Activated naive CD8-positive, alpha-beta T cell (primary cell): Measurements from ENCODE around the gene SLC19A1.

Source experiments
- H3K27ac Mint-ChIP-seq: one replicate; pipeline ENCODE4 v1.8.0; 2021; ENCODE audit warnings: mixed read lengths
- H3K27me3 Mint-ChIP-seq: one replicate; pipeline ENCODE4 v1.8.0; 2021; ENCODE audit warnings: mixed read lengths
- H3K36me3 Mint-ChIP-seq: one replicate; pipeline ENCODE4 v1.8.0; 2021; ENCODE audit warnings: mixed read lengths
- H3K4me1 Mint-ChIP-seq: one replicate; pipeline ENCODE4 v1.8.0; 2021; ENCODE audit warnings: low read depth, mixed read lengths
- H3K4me3 Mint-ChIP-seq: one replicate; pipeline ENCODE4 v1.8.0; 2021; ENCODE audit warnings: mild to moderate bottlenecking, mixed read lengths
- H3K9me3 Mint-ChIP-seq: one replicate; pipeline ENCODE4 v1.8.0; 2021; ENCODE audit warnings: low read depth, mixed read lengths

Gene SLC19A1

GRCh38 chr21:45468051-45468970 lies 73.9 kb downstream of the SLC19A1 start:
- H3K36me3 Mint-ChIP-seq, result no peaks in the 10 kb centered on the region
- H3K4me3 Mint-ChIP-seq, result no peak overlapping the region
- no peaks in the 10 kb centered on the region for H3K9me3 Mint-ChIP-seq
- H3K27me3 Mint-ChIP-seq, result no peaks in the 10 kb centered on the region
- peaks cover 12% of the 10 kb centered on the region for H3K4me1 Mint-ChIP-seq
- H3K27ac Mint-ChIP-seq, result no peak overlapping the region

DNA sequence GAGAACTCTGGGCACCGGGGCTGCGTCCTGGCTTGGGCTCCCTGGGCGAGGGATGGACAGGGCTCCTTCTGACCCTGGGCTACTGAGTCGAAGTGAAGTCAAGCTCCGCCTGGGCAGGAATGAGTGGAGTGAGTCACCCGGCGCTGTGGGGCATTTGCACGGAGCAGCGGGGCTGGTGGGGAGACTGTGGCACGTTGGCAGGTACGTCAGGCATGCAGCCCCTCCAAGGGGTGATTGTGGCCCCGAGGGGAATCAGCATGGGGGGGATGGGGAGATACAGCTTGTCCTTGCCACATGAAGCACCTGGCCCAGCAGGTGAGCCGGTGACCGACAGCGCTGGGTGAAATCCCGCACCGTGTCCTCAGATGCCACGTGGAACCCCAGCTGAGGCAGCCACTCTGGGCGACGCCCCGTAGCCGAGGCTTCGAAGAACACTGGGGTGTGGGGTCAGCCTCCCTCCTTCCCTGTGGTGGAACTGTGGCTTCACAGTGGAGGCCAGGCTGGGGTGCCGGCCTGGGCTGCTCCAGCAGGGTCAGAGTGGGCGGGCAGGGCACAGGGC lies 74.9 kb downstream of the SLC19A1 start:
- H3K27me3 Mint-ChIP-seq, result no peaks in the 10 kb centered on the region
- H3K9me3 Mint-ChIP-seq, result peaks cover 5% of the 10 kb centered on the region
- no peak overlapping the region for H3K4me3 Mint-ChIP-seq
- H3K27ac Mint-ChIP-seq, result no peak overlapping the region
- H3K36me3 Mint-ChIP-seq, result peaks cover 2% of the 10 kb centered on the region
- peaks cover 12% of the 10 kb centered on the region for H3K4me1 Mint-ChIP-seq

- Mint-ChIP-seq H3K4me3 (no peak overlapping the region), H3K36me3 (peaks cover 2% of the 10 kb centered on the region), H3K27ac (no peak overlapping the region), H3K27me3 (no peaks in the 10 kb centered on the region), H3K4me1 (peaks cover 11% of the 10 kb centered on the region), H3K9me3 (peaks cover 9% of the 10 kb centered on the region)
Observed at GRCh38 chr21:45466330-45467220, 75.7 kb downstream of the SLC19A1 start.

GRCh38 chr21:45465611-45466329 lies 76.5 kb downstream of the SLC19A1 start:
- Mint-ChIP-seq H3K4me3 (no peak overlapping the region), H3K4me1 (peaks cover 4% of the 10 kb centered on the region), H3K27me3 (no peaks in the 10 kb centered on the region), H3K9me3 (peaks cover 9% of the 10 kb centered on the region), H3K27ac (no peak overlapping the region), H3K36me3 (peaks cover 2% of the 10 kb centered on the region)

DNA sequence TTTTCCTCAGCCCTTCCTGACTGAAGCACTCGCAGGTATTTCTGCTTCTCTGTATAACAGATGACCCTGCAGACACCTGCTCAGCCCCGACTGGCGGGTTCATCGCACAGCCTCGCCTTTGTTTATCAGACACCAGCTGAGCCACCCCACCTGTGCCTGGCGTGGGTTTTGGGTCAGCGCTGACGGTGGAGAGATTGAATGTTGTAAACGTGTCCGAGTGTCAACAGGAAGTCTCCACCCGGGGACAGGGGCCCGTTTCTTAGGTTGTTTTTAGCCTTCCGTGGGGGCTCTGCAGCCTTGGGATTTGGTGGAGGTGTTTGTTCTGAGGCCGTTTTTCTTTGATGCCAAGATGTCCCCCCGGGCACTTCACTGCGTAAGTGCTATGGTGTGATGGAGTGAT lies 77.1 kb downstream of the SLC19A1 start:
- no peak overlapping the region for H3K27ac Mint-ChIP-seq
- peaks cover 9% of the 10 kb centered on the region for H3K9me3 Mint-ChIP-seq
- no peak overlapping the region for H3K4me3 Mint-ChIP-seq
- peaks cover 2% of the 10 kb centered on the region for H3K36me3 Mint-ChIP-seq
- peaks cover 3% of the 10 kb centered on the region for H3K27me3 Mint-ChIP-seq
- H3K4me1 Mint-ChIP-seq, result peaks cover 2% of the 10 kb centered on the region

- Mint-ChIP-seq H3K27ac (no peak overlapping the region), H3K4me3 (no peak overlapping the region), H3K27me3 (peaks cover 3% of the 10 kb centered on the region), H3K9me3 (peaks cover 9% of the 10 kb centered on the region), H3K36me3 (peaks cover 2% of the 10 kb centered on the region), H3K4me1 (no peaks in the 10 kb centered on the region)
Observed at GRCh38 chr21:45464309-45464708, 77.9 kb downstream of the SLC19A1 start.

- Mint-ChIP-seq H3K27ac (no peak overlapping the region), H3K9me3 (peaks cover 9% of the 10 kb centered on the region), H3K4me1 (no peaks in the 10 kb centered on the region), H3K27me3 (peaks cover 3% of the 10 kb centered on the region), H3K36me3 (peaks cover 2% of the 10 kb centered on the region), H3K4me3 (no peak overlapping the region)
Observed at GRCh38 chr21:45463871-45464270, 78.4 kb downstream of the SLC19A1 start.

GRCh38 chr21:45461806-45462341 lies 80.4 kb downstream of the SLC19A1 start:
- H3K4me3 Mint-ChIP-seq, result no peak overlapping the region
- H3K36me3 Mint-ChIP-seq, result peaks cover 2% of the 10 kb centered on the region

GRCh38 chr21:45461369-45461750 lies 80.9 kb downstream of the SLC19A1 start:
- peaks cover 9% of the 10 kb centered on the region for H3K9me3 Mint-ChIP-seq
- H3K27me3 Mint-ChIP-seq, result peaks cover 3% of the 10 kb centered on the region
- H3K36me3 Mint-ChIP-seq, result peaks cover 2% of the 10 kb centered on the region
- H3K4me3 Mint-ChIP-seq, result no peak overlapping the region
- no peaks in the 10 kb centered on the region for H3K4me1 Mint-ChIP-seq
- no peak overlapping the region for H3K27ac Mint-ChIP-seq

More at GRCh38 chr21:45461806-45462341, 80.4 kb downstream of the SLC19A1 start:
- Mint-ChIP-seq H3K4me1 (no peaks in the 10 kb centered on the region), H3K27me3 (peaks cover 3% of the 10 kb centered on the region), H3K27ac (no peak overlapping the region), H3K9me3 (peaks cover 9% of the 10 kb centered on the region)

- peaks cover 3% of the 10 kb centered on the region for H3K27me3 Mint-ChIP-seq
- peaks cover 9% of the 10 kb centered on the region for H3K9me3 Mint-ChIP-seq
- H3K4me3 Mint-ChIP-seq, result no peak overlapping the region
- no peak overlapping the region for H3K27ac Mint-ChIP-seq
- no peaks in the 10 kb centered on the region for H3K4me1 Mint-ChIP-seq
- H3K36me3 Mint-ChIP-seq, result peaks cover 2% of the 10 kb centered on the region
Observed at GRCh38 chr21:45460611-45461368, 81.5 kb downstream of the SLC19A1 start.

GRCh38 chr21:45460011-45460565 lies 82.2 kb downstream of the SLC19A1 start:
- Mint-ChIP-seq H3K4me3 (no peak overlapping the region), H3K27ac (no peak overlapping the region), H3K27me3 (peaks cover 3% of the 10 kb centered on the region), H3K9me3 (peaks cover 9% of the 10 kb centered on the region), H3K4me1 (no peaks in the 10 kb centered on the region), H3K36me3 (peaks cover 2% of the 10 kb centered on the region)

- Mint-ChIP-seq H3K4me1 (no peaks in the 10 kb centered on the region), H3K9me3 (peaks cover 9% of the 10 kb centered on the region), H3K27ac (no peak overlapping the region), H3K4me3 (no peak overlapping the region), H3K36me3 (peaks cover 2% of the 10 kb centered on the region), H3K27me3 (peaks cover 3% of the 10 kb centered on the region)
Observed at GRCh38 chr21:45459171-45460010, 82.8 kb downstream of the SLC19A1 start.
